ENCODE data around the gene YY1AP1.
"Not testable (repeated sequence)": the region's sequence is repeated elsewhere in the genome, so short reads cannot be mapped to it uniquely, and the experiment has no call there.

The YY1AP1 gene

GRCh38 chr1:155688324-155689080 lies at the start of gene YY1AP1:
Gene YY1AP1, minus strand, starts transcription at chr1:155688774. Its CDS starts 8,338 bp downstream, at chr1:155680436.
- peak; percentile 88 for DNase-seq

GRCh38 chr1:155729031-155729898 lies 40.7 kb upstream of the YY1AP1 start:
- DNase-seq, result no peak

GRCh38 chr1:155725142-155725541 lies 36.6 kb upstream of the YY1AP1 start:
- no peak for DNase-seq

- no peak for DNase-seq
These were observed 31.1 kb upstream of the YY1AP1 start for GRCh38 chr1:155719703-155720102.

- not testable (repeated sequence) for DNase-seq
These were observed 30.0 kb upstream of the YY1AP1 start for GRCh38 chr1:155718524-155719115.

- DNase-seq, result no peak
These were observed 28.5 kb upstream of the YY1AP1 start for GRCh38 chr1:155717041-155717440.

- DNase-seq, result no peak
These were observed 27.2 kb upstream of the YY1AP1 start for GRCh38 chr1:155715777-155716176.

GRCh38 chr1:155715056-155715455 lies 26.5 kb upstream of the YY1AP1 start:
- DNase-seq, result not testable (repeated sequence)

- DNase-seq, result no peak
These were observed 24.5 kb upstream of the YY1AP1 start for GRCh38 chr1:155713075-155713474.

GRCh38 chr1:155712636-155713035 lies 24.1 kb upstream of the YY1AP1 start:
- DNase-seq, result not testable (repeated sequence)

GRCh38 chr1:155711457-155711856 lies 22.9 kb upstream of the YY1AP1 start:
- not testable (repeated sequence) for DNase-seq

GRCh38 chr1:155709391-155709790 lies 20.8 kb upstream of the YY1AP1 start:
- DNase-seq, result no peak

- DNase-seq, result no peak
These were observed 17.6 kb upstream of the YY1AP1 start for GRCh38 chr1:155706139-155706538.

GRCh38 chr1:155704414-155704813 lies 15.8 kb upstream of the YY1AP1 start:
- not testable (repeated sequence) for DNase-seq

- DNase-seq, result no peak
These were observed 14.6 kb upstream of the YY1AP1 start for GRCh38 chr1:155703216-155703615.

GRCh38 chr1:155701675-155702074 lies 13.1 kb upstream of the YY1AP1 start:
- not testable (repeated sequence) for DNase-seq

GRCh38 chr1:155699062-155699461 lies 10.5 kb upstream of the YY1AP1 start:
- DNase-seq, result not testable (repeated sequence)

- DNase-seq, result no peak
These were observed 9.9 kb upstream of the YY1AP1 start for GRCh38 chr1:155698382-155699038.

- DNase-seq, result not testable (repeated sequence)
These were observed 9.0 kb upstream of the YY1AP1 start for GRCh38 chr1:155697616-155698015.

GRCh38 chr1:155697046-155697445 lies 8.5 kb upstream of the YY1AP1 start:
- DNase-seq, result no peak

- DNase-seq, result no peak
These were observed 8.0 kb upstream of the YY1AP1 start for GRCh38 chr1:155696524-155696923.

GRCh38 chr1:155695608-155696007 lies 7.0 kb upstream of the YY1AP1 start:
- no peak for DNase-seq

- DNase-seq, result no peak
These were observed 6.5 kb upstream of the YY1AP1 start for GRCh38 chr1:155695072-155695471.
